Measurements from ENCODE around the gene MCOLN3. TPM values are rescaled to one million over a fixed set of nuclear protein-coding genes. Genes with fewer than 3 reads are reported as not detected.

The MCOLN3 gene
- total RNA-seq, 2 donors from 2014 or later: 10.1 to 12.6 TPM

DNA sequence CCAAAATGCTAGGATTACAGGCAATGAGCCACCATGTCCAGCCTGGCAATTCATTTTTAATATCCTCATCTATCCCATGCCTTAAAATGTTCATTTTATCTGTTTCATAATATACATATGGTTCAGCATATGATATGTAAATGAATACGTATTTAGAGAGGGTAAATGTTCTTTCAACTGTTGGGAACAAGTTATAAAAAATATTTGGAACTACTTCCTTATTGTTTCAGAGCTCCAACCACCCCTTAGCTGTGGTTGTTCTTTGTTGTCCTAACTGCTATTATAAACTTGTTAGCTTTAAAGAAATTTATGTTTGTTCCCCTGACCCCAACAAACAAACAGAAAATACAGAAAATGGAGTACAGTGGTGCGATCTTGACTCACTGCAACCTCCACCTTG, 65.9 kb downstream of the MCOLN3 start:
- no peak for DNase-seq
- Histone ChIP-seq H3K4me3 (ENCODE audit: low read length) (no peak overlapping the region), H3K9me3 (ENCODE audit: control insufficient read depth, low read length) (no peaks in the 10 kb centered on the region), H3K27ac (ENCODE audit: low read depth, low read length) (no peak overlapping the region), H3K36me3 (ENCODE audit: control insufficient read depth, insufficient read depth, low read length) (no peaks in the 10 kb centered on the region), H3K4me1 (ENCODE audit: control insufficient read depth, insufficient read depth, low read length) (no peaks in the 10 kb centered on the region), H3K27me3 (ENCODE audit: control insufficient read depth, insufficient read depth, low read length, poor library complexity, severe bottlenecking) (no peaks in the 10 kb centered on the region), H3K9ac (ENCODE audit: extremely low read depth, low read length, poor library complexity, severe bottlenecking) (no peak overlapping the region)
- Mint-ChIP-seq H3K27me3 (ENCODE audit: insufficient read depth) (peaks cover 4% of the 10 kb centered on the region), H3K4me3 (no peak overlapping the region), H3K27ac (no peak overlapping the region), H3K36me3 (ENCODE audit: low read depth) (no peaks in the 10 kb centered on the region), H3K4me1 (no peaks in the 10 kb centered on the region), H3K9me3 (no peaks in the 10 kb centered on the region)
- TF ChIP-seq, protein P1, sequence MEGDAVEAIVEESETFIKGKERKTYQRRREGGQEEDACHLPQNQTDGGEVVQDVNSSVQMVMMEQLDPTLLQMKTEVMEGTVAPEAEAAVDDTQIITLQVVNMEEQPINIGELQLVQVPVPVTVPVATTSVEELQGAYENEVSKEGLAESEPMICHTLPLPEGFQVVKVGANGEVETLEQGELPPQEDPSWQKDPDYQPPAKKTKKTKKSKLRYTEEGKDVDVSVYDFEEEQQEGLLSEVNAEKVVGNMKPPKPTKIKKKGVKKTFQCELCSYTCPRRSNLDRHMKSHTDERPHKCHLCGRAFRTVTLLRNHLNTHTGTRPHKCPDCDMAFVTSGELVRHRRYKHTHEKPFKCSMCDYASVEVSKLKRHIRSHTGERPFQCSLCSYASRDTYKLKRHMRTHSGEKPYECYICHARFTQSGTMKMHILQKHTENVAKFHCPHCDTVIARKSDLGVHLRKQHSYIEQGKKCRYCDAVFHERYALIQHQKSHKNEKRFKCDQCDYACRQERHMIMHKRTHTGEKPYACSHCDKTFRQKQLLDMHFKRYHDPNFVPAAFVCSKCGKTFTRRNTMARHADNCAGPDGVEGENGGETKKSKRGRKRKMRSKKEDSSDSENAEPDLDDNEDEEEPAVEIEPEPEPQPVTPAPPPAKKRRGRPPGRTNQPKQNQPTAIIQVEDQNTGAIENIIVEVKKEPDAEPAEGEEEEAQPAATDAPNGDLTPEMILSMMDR (conservative IDR thresholded peaks at IDR 0.05): no peak
- 90% methylated on average over 2 of the region's 2 CpGs; no CpG with 5 or more reads in 1 of the 2 experiments for WGBS, 2 experiments (ENCODE audit: insufficient coverage in 1 of 2, insufficient read length in 1 of 2)

GRCh38 chr1:84975035-84975434, 73.3 kb downstream of the MCOLN3 start:
- Mint-ChIP-seq H3K4me1 (no peaks in the 10 kb centered on the region), H3K9me3 (no peaks in the 10 kb centered on the region), H3K27me3 (ENCODE audit: insufficient read depth) (peaks cover 1% of the 10 kb centered on the region), H3K27ac (no peak overlapping the region), H3K4me3 (no peak overlapping the region), H3K36me3 (ENCODE audit: low read depth) (no peaks in the 10 kb centered on the region)
- H3K4me1 ChIP-seq (ENCODE audit: control insufficient read depth, insufficient read depth, low read length): no peaks in the 10 kb centered on the region
- no peak for DNase-seq
- no peaks in the 10 kb centered on the region for H3K36me3 ChIP-seq (ENCODE audit: control insufficient read depth, insufficient read depth, low read length)
- no peaks in the 10 kb centered on the region for H3K27me3 ChIP-seq (ENCODE audit: control insufficient read depth, insufficient read depth, low read length, poor library complexity, severe bottlenecking)
- no peak overlapping the region for H3K4me3 ChIP-seq (ENCODE audit: low read length)
- no peak overlapping the region for H3K27ac ChIP-seq (ENCODE audit: low read depth, low read length)
- WGBS, 2 experiments (ENCODE audit: insufficient coverage in 1 of 2, insufficient read length in 1 of 2): 84 to 100% methylated on average over 1 to 2 of the region's 2 CpGs
- H3K9ac ChIP-seq (ENCODE audit: extremely low read depth, low read length, poor library complexity, severe bottlenecking): no peak overlapping the region
- H3K9me3 ChIP-seq (ENCODE audit: control insufficient read depth, low read length): no peaks in the 10 kb centered on the region
- TF ChIP-seq, protein P1 (conservative IDR thresholded peaks at IDR 0.05): no peak

DNA sequence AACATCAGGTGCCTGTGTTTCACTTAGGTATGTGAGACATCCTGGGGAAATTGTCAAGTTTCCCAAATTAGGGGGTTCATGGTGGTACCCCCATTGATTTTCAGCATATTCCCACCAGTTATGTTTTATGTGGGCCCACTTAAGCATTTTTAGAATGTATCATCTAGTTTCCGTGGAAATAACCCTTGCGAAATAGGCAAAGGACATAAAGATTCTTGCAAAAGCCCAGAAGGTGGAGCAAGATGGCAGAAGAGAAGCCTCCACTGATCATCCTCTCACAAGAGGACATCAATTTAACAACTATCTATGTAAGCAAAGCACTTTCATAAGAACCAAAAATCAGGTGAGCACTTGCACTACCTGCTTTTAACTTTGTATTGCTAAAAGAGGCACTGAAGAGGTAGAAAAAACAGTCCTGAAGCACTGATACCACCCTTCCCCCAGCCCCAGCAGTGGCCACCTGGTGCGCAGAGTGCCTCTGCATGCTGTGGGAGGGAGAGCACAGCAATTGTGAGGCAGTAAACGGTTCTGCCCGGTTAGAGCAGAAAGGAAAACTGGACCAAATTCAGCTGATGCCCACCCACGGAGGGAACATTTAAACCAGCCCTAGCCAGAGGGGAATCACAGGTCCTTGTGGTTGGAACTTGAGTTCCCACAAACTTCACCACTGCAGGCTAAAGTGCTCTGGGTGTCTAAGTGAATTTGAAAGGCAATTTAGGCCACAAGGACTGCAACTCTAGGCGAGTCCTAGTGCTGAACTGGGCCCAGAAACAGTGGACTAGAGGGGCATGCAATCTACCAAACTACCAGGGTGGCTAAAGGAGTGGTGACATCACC, 74.6 kb downstream of the MCOLN3 start:
- TF ChIP-seq, protein P1 (conservative IDR thresholded peaks at IDR 0.05): no peak
- H3K36me3 ChIP-seq (ENCODE audit: control insufficient read depth, insufficient read depth, low read length): no peaks in the 10 kb centered on the region
- H3K27ac Mint-ChIP-seq: no peak overlapping the region
- no peak for DNase-seq
- no peak overlapping the region for H3K27ac ChIP-seq (ENCODE audit: low read depth, low read length)
- H3K9me3 Mint-ChIP-seq: no peaks in the 10 kb centered on the region
- H3K4me1 Mint-ChIP-seq: no peaks in the 10 kb centered on the region
- H3K4me1 ChIP-seq (ENCODE audit: control insufficient read depth, insufficient read depth, low read length): no peaks in the 10 kb centered on the region
- H3K27me3 Mint-ChIP-seq (ENCODE audit: insufficient read depth): peaks cover 1% of the 10 kb centered on the region
- no peaks in the 10 kb centered on the region for H3K27me3 ChIP-seq (ENCODE audit: control insufficient read depth, insufficient read depth, low read length, poor library complexity, severe bottlenecking)
- H3K4me3 ChIP-seq (ENCODE audit: low read length): no peak overlapping the region
- no peak overlapping the region for H3K4me3 Mint-ChIP-seq
- H3K36me3 Mint-ChIP-seq (ENCODE audit: low read depth): no peaks in the 10 kb centered on the region
- no peaks in the 10 kb centered on the region for H3K9me3 ChIP-seq (ENCODE audit: control insufficient read depth, low read length)
- H3K9ac ChIP-seq (ENCODE audit: extremely low read depth, low read length, poor library complexity, severe bottlenecking): no peak overlapping the region
- WGBS, 2 experiments (ENCODE audit: insufficient coverage in 1 of 2, insufficient read length in 1 of 2): 72 to 76% methylated on average over 5 to 7 of the region's 7 CpGs
